NB4 (cell line): ENCODE data around the gene JMJD8.
A peak's percentile ranks its signal among the peaks of the same experiment; 100 is the strongest.

Experiments used
- DNase-seq: peaks from one replicate; pipeline ENCODE4 v3.0.0; 2010; ENCODE audit warnings: low read depth
- H3K4me3 ChIP-seq: one replicate; pipeline ENCODE4 v1.5.1; 2011; ENCODE audit warnings: mild to moderate bottlenecking, low read depth, low read length, moderate library complexity
- MAX ChIP-seq: IDR thresholded peaks from 2 replicates; pipeline ENCODE4 v1.6.1; 2011; ENCODE audit warnings: low read depth, low read length
- MYC ChIP-seq: IDR thresholded peaks from 2 replicates; pipeline ENCODE4 v1.6.1; 2011; ENCODE audit warnings: low read depth, low read length
- POLR2A ChIP-seq: IDR thresholded peaks from 2 replicates; pipeline ENCODE4 v1.6.1; 2011; ENCODE audit warnings: mild to moderate bottlenecking; ENCODE audit not compliant: insufficient read length; ENCODE audit errors: extremely low read depth
- TF ChIP-seq, protein P1 (sequence below): IDR thresholded peaks from one replicate; pipeline ENCODE4 v1.5.1; 2012; ENCODE audit warnings: low read depth, low read length

The JMJD8 gene

DNA sequence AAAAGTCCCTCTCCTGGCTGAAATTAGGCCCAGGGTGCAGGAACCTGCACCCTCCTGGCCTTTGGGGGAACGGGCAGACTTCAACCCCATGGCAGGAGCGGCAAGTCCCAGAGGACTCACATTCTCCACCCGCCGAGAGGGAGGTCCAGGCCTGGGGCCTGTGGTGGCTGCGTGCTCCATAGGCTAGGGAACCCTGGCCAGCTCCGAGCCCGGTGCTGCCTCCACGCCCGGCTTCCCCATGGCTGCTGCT, 42.0 kb upstream of the JMJD8 start:
- peak; percentile 61 for DNase-seq
- no peak for TF ChIP-seq MAX
- TF ChIP-seq POLR2A = no peak
- TF ChIP-seq MYC = no peak
- TF ChIP-seq, protein P1, sequence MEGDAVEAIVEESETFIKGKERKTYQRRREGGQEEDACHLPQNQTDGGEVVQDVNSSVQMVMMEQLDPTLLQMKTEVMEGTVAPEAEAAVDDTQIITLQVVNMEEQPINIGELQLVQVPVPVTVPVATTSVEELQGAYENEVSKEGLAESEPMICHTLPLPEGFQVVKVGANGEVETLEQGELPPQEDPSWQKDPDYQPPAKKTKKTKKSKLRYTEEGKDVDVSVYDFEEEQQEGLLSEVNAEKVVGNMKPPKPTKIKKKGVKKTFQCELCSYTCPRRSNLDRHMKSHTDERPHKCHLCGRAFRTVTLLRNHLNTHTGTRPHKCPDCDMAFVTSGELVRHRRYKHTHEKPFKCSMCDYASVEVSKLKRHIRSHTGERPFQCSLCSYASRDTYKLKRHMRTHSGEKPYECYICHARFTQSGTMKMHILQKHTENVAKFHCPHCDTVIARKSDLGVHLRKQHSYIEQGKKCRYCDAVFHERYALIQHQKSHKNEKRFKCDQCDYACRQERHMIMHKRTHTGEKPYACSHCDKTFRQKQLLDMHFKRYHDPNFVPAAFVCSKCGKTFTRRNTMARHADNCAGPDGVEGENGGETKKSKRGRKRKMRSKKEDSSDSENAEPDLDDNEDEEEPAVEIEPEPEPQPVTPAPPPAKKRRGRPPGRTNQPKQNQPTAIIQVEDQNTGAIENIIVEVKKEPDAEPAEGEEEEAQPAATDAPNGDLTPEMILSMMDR = no peak
- no peak overlapping the region for H3K4me3 ChIP-seq

- no peak for DNase-seq
- TF ChIP-seq MYC = no peak
- TF ChIP-seq MAX = no peak
- TF ChIP-seq, protein P1 = no peak
- TF ChIP-seq POLR2A = no peak
- H3K4me3 ChIP-seq = no peak overlapping the region
Measured at GRCh38 chr16:725463-726187, 41.5 kb upstream of the JMJD8 start.

DNA sequence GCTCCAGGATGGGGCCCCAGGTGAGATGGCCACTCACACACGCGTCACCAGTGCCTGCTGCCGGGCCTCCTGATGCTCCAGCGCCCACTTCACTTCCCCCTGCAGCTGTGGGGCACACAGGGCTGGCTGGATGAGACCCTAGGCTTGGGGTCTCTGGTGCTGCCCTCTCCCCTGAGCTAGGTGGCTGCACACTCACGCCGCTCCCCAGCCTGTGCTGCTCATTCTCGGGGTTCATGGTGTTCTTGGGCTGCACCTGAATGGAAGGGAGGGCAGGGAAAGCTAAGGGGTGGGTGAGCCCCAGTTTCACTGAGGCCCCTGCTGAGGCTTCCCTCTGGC, 40.9 kb upstream of the JMJD8 start:
- TF ChIP-seq MAX = no peak
- no peak for TF ChIP-seq MYC
- TF ChIP-seq, protein P1 = no peak
- no peak for TF ChIP-seq POLR2A
- H3K4me3 ChIP-seq = no peak overlapping the region
- DNase-seq = no peak

DNA sequence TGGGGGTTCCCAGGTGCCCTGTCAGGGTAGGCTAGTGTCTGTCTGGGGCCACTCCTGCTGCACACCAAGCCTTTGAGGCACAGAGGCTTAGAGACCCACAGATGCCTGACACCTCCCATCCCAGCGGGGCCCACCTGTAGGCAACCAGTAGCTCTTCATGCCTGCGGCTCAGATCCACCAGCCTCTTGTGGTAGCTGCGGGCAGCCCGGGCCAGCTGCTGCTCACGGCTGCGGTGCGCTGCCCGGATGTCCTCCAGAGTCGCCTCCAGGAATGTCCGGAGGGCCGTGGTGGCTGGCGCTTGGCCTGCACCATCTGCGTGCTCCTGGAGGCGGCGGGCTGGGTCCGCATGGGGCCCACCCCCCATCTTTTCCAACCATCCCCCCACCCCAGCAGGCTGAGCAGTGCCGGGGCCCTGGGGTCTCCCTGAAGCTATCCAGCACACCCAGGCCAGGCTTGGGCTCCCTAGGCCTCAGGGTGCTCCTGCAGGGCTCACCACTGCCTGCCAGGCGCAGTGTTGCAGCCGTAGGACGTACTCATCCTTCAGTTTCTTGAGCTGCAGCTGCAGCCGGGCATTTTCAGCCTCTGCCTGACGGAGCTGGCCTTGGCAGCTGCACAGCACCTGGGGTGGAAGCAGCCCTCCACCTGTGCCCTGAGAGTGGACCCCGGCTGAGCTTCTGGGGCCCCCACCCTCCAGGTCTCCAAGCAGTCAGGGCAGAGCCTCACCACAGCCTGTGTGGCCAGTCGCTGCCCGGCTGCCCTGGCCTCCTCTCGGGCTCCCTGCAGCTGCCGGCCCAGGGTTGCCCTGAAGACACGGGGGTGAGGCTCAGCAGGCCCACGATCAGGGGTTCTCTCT, 40.3 kb upstream of the JMJD8 start:
- TF ChIP-seq, protein P1 = no peak
- no peak overlapping the region for H3K4me3 ChIP-seq
- no peak for DNase-seq

- DNase-seq = no peak
- H3K4me3 ChIP-seq = no peak overlapping the region
- no peak for TF ChIP-seq POLR2A
- no peak for TF ChIP-seq MYC
- TF ChIP-seq MAX = no peak
- TF ChIP-seq, protein P1 = no peak
Measured at GRCh38 chr16:723695-724094, 39.6 kb upstream of the JMJD8 start.
